Smooth muscle cell of the pulmonary artery (primary cell): ENCODE data around the gene ITPR1. TPM values are rescaled to one million over a fixed set of nuclear protein-coding genes. Genes with fewer than 3 reads are reported as not detected.

Experiments used
- total RNA-seq: library from RNA; depleted of rRNA; stranded (reverse); fragments of >200 nt; gene quantifications from 2 replicates; pipeline ENCODE4 v1.2.3, GENCODE V29; 2014

The ITPR1 gene
- total RNA-seq = 126 and 141 TPM in 2 replicates

GRCh38 chr3:4493014-4493940 is at the start of gene ITPR1:
Gene ITPR1 (plus strand): TSS chr3:4493348. CDS start chr3:4516492, 23,144 bp downstream.

DNA sequence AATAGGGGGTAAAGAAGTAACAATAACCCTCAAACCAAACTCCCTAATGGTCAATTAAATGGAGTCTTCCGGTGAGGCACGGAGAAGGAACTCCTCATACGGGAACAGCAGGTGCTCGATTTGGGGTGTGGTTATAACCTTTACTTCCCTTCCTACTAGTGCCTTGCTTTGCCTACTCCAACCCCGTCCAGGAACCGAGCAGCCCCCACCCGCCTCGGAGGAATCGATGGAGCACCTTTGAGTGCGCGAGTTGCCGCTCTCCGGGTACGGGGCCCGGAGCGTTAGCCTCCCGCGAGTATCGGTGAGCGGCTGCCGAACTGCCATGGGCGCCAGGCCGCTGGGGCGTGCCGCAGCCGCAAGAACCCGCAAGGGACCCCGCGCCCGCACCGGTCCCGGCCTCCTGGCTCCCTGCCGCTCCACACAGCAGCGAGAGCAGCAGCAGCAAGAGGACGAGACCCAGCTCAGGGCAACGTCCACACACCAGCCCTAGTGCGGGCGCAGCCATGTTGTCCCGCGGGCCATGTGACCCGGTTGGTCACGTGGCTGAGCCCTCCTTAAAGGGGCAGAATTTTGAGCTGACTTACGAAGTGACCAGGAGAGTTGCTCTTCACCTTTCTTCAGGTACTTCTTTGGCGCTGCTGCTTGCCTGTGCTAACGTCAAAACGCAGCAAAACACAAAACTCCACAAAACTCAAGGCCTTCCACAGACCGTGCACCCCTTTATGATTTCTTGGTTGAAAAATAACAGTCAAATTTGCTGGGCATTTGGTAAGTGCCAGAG is 26.2 kb upstream of the ITPR1 start, which contains the start of gene SUMF1:
Gene SUMF1 (minus strand): TSS at position 529 of the 781 bp plus-strand sequence. CDS start 24 bp downstream, at position 505.

Other genes with a start within 250 kb of the ITPR1 start
- 8.6 and 10.2 TPM in 2 replicates for gene SETMAR, start 190.0 kb upstream of the ITPR1 start, total RNA-seq
- 99.2 and 114 TPM in 2 replicates for gene SUMF1, start 26.1 kb upstream of the ITPR1 start, total RNA-seq